ENCODE results near the gene CCT6B. TPM values are rescaled to one million over a fixed set of nuclear protein-coding genes. Genes with fewer than 3 reads are reported as not detected.

The CCT6B gene
- total and polyA plus RNA-seq, 2 of the 13 experiments (the other 11 are each of a cell fraction or from before 2014, with no cell fraction given), result 0.41 to 1.4 TPM

DNA sequence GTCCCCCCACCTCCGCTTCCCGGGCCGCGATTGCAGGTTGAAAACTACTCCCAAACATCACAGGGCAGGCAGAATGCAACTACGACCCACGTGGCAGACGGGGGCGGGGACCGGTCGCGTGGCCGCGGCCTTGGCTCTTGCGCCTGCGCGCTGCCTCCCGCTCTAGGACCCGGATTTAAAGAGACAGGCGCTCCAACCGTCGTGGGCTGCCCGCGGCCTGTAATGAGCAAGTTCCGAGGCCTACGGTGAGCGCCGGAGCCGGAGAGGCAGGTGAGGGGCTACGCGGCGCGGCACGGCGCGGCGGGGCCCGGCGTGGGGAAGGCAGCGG is 19.1 kb upstream of the CCT6B start, which contains the start of gene LIG3 (continued):
- no peak for TF ChIP-seq ELF4 (CRISPR knock-in tag; IDR thresholded peaks at IDR 0.05; ENCODE audit: borderline replicate concordance)
- peak; percentile 63 for TF ChIP-seq ZNF331 (CRISPR knock-in tag; IDR thresholded peaks at IDR 0.05)
- TF ChIP-seq KLF11 (CRISPR knock-in tag; IDR thresholded peaks at IDR 0.05), result no peak
- no peak for TF ChIP-seq TRIM24 (CRISPR knock-in tag; IDR thresholded peaks at IDR 0.05)
- TF ChIP-seq, protein P1, sequence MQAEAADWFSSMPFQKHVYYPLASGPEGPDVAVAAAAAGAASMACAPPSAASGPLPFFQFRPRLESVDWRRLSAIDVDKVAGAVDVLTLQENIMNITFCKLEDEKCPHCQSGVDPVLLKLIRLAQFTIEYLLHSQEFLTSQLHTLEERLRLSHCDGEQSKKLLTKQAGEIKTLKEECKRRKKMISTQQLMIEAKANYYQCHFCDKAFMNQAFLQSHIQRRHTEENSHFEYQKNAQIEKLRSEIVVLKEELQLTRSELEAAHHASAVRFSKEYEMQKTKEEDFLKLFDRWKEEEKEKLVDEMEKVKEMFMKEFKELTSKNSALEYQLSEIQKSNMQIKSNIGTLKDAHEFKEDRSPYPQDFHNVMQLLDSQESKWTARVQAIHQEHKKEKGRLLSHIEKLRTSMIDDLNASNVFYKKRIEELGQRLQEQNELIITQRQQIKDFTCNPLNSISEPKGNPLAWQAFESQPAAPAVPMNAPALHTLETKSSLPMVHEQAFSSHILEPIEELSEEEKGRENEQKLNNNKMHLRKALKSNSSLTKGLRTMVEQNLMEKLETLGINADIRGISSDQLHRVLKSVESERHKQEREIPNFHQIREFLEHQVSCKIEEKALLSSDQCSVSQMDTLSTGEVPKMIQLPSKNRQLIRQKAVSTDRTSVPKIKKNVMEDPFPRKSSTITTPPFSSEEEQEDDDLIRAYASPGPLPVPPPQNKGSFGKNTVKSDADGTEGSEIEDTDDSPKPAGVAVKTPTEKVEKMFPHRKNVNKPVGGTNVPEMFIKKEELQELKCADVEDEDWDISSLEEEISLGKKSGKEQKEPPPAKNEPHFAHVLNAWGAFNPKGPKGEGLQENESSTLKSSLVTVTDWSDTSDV (CRISPR knock-in tag; IDR thresholded peaks at IDR 0.05), result no peak
- TF ChIP-seq SMC3 (IDR thresholded peaks at IDR 0.05; ENCODE audit: low read length), result no peak
- no peak for TF ChIP-seq MAFK (conservative IDR thresholded peaks at IDR 0.05 in 1 of 2, IDR thresholded peaks at IDR 0.05 in 1 of 2; ENCODE audit: low read length in 2 of 2)
- 0 out of 2 replicates have a peak, but pooled peaks have one; percentile 52 for TF ChIP-seq ETV6 (CRISPR knock-in tag; conservative IDR thresholded peaks at IDR 0.05)
- peak; percentile 81; the same call in 1 of the 2 replicates for TF ChIP-seq KAT8 (CRISPR knock-in tag; IDR thresholded peaks at IDR 0.05)
- 0 out of 2 replicates have a peak, but pooled peaks have one; percentile 17 for TF ChIP-seq ZBTB42 (CRISPR knock-in tag; IDR thresholded peaks at IDR 0.05)
- no peak; the same call in 1 of the 2 replicates for TF ChIP-seq BCL3 (CRISPR knock-in tag; IDR thresholded peaks at IDR 0.05)
- TF ChIP-seq FUBP1 (CRISPR knock-in tag; IDR thresholded peaks at IDR 0.05; ENCODE audit: borderline replicate concordance), result no peak
- peak; percentile 61; the same call in 1 of the 2 replicates for TF ChIP-seq ZNF772 (CRISPR knock-in tag; IDR thresholded peaks at IDR 0.05)
- TF ChIP-seq, protein P2, sequence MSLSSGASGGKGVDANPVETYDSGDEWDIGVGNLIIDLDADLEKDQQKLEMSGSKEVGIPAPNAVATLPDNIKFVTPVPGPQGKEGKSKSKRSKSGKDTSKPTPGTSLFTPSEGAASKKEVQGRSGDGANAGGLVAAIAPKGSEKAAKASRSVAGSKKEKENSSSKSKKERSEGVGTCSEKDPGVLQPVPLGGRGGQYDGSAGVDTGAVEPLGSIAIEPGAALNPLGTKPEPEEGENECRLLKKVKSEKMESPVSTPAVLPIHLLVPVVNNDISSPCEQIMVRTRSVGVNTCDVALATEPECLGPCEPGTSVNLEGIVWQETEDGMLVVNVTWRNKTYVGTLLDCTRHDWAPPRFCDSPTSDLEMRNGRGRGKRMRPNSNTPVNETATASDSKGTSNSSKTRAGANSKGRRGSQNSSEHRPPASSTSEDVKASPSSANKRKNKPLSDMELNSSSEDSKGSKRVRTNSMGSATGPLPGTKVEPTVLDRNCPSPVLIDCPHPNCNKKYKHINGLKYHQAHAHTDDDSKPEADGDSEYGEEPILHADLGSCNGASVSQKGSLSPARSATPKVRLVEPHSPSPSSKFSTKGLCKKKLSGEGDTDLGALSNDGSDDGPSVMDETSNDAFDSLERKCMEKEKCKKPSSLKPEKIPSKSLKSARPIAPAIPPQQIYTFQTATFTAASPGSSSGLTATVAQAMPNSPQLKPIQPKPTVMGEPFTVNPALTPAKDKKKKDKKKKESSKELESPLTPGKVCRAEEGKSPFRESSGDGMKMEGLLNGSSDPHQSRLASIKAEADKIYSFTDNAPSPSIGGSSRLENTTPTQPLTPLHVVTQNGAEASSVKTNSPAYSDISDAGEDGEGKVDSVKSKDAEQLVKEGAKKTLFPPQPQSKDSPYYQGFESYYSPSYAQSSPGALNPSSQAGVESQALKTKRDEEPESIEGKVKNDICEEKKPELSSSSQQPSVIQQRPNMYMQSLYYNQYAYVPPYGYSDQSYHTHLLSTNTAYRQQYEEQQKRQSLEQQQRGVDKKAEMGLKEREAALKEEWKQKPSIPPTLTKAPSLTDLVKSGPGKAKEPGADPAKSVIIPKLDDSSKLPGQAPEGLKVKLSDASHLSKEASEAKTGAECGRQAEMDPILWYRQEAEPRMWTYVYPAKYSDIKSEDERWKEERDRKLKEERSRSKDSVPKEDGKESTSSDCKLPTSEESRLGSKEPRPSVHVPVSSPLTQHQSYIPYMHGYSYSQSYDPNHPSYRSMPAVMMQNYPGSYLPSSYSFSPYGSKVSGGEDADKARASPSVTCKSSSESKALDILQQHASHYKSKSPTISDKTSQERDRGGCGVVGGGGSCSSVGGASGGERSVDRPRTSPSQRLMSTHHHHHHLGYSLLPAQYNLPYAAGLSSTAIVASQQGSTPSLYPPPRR (CRISPR knock-in tag; IDR thresholded peaks at IDR 0.05; ENCODE audit: borderline replicate concordance), result no peak
- TF ChIP-seq ZNF460 (CRISPR knock-in tag; IDR thresholded peaks at IDR 0.05; ENCODE audit: borderline replicate concordance), result no peak
- TF ChIP-seq FOXC1 (CRISPR knock-in tag; IDR thresholded peaks at IDR 0.05; ENCODE audit: borderline replicate concordance), result peak; percentile 76; the same call in 1 of the 2 replicates
- TF ChIP-seq ZNF569 (CRISPR knock-in tag; IDR thresholded peaks at IDR 0.05; ENCODE audit: borderline replicate concordance), result no peak
- TF ChIP-seq, protein P3, sequence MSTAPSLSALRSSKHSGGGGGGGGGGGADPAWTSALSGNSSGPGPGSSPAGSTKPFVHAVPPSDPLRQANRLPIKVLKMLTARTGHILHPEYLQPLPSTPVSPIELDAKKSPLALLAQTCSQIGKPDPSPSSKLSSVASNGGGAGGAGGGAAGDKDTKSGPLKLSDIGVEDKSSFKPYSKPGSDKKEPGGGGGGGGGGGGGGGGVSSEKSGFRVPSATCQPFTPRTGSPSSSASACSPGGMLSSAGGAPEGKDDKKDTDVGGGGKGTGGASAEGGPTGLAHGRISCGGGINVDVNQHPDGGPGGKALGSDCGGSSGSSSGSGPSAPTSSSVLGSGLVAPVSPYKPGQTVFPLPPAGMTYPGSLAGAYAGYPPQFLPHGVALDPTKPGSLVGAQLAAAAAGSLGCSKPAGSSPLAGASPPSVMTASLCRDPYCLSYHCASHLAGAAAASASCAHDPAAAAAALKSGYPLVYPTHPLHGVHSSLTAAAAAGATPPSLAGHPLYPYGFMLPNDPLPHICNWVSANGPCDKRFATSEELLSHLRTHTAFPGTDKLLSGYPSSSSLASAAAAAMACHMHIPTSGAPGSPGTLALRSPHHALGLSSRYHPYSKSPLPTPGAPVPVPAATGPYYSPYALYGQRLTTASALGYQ (CRISPR knock-in tag; IDR thresholded peaks at IDR 0.05), result no peak
